Measurements from ENCODE around the gene ITGA6.

Gene ITGA6

DNA sequence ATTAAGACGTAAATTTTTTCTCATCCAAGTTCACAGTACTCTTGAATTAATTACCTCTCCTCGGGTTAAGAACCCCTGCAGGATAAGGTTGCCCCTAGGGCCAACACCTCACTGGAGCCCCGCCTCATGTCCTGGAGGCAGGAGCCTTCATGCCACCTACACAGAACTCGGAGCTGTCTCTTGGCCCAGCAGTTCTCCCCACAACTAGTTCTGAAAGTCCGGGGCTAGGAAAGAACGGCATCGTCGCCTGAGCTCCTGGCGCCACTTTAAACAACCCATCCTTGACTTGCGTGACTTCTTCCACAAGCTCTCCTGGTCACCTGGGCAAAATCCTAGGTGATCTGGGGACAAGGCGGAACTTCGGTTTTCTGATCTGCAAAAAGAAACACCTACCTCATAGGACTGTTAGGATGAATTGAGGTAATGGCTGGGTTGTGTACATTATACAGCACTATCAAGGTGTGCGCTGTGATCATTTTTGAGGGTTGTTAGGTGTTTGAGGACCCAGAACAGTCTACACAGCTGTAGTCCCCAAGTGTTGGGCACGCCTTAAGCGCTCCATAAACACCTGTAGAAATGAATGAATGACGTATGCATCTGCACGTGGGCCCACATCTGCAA, 641 bp upstream of the ITGA6 start:
- Histone ChIP-seq H3K36me3 (ENCODE audit: insufficient read depth) (no peaks in the 10 kb centered on the region), H3K27ac (peak overlapping the region; percentile 32; the same call in 1 of the 2 replicates), H3K9ac (peak overlapping the region; percentile 51; the same call in 1 of the 2 replicates), H3K27me3 (ENCODE audit: insufficient read depth, low read depth) (no peaks in the 10 kb centered on the region), H3K4me3 (IDR thresholded peaks at IDR 0.05; ENCODE audit: insufficient read depth, low read depth, low read length) (peak overlapping the region; percentile 35), H4K20me1 (ENCODE audit: insufficient read depth) (no peaks in the 10 kb centered on the region), H3K4me1 (ENCODE audit: low read depth, poor library complexity, severe bottlenecking) (peaks cover 8% of the 10 kb centered on the region), H3K79me2 (ENCODE audit: insufficient read depth, low read depth) (no peaks in the 10 kb centered on the region), H2AFZ (ENCODE audit: low read depth) (peak overlapping the region; percentile 99), H3K4me2 (peak overlapping the region; percentile 76)
- TF ChIP-seq, protein P1, sequence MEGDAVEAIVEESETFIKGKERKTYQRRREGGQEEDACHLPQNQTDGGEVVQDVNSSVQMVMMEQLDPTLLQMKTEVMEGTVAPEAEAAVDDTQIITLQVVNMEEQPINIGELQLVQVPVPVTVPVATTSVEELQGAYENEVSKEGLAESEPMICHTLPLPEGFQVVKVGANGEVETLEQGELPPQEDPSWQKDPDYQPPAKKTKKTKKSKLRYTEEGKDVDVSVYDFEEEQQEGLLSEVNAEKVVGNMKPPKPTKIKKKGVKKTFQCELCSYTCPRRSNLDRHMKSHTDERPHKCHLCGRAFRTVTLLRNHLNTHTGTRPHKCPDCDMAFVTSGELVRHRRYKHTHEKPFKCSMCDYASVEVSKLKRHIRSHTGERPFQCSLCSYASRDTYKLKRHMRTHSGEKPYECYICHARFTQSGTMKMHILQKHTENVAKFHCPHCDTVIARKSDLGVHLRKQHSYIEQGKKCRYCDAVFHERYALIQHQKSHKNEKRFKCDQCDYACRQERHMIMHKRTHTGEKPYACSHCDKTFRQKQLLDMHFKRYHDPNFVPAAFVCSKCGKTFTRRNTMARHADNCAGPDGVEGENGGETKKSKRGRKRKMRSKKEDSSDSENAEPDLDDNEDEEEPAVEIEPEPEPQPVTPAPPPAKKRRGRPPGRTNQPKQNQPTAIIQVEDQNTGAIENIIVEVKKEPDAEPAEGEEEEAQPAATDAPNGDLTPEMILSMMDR (conservative IDR thresholded peaks at IDR 0.05; ENCODE audit: low read depth, low read length): no peak

GRCh38 chr2:172427990-172428831, 825 bp downstream of the ITGA6 start:
- Histone ChIP-seq H3K4me3 (IDR thresholded peaks at IDR 0.05; ENCODE audit: insufficient read depth, low read depth, low read length) (peak overlapping the region; percentile 34), H2AFZ (ENCODE audit: low read depth) (peak overlapping the region; percentile 99), H3K27ac (no peak overlapping the region; the same call in 1 of the 2 replicates), H3K4me1 (ENCODE audit: low read depth, poor library complexity, severe bottlenecking) (peaks cover 8% of the 10 kb centered on the region), H4K20me1 (ENCODE audit: insufficient read depth) (no peaks in the 10 kb centered on the region), H3K36me3 (ENCODE audit: insufficient read depth) (no peaks in the 10 kb centered on the region), H3K79me2 (ENCODE audit: insufficient read depth, low read depth) (no peaks in the 10 kb centered on the region), H3K27me3 (ENCODE audit: insufficient read depth, low read depth) (no peaks in the 10 kb centered on the region), H3K4me2 (peak overlapping the region; percentile 76), H3K9ac (peak overlapping the region; percentile 51; the same call in 1 of the 2 replicates)
- TF ChIP-seq, protein P1 (conservative IDR thresholded peaks at IDR 0.05; ENCODE audit: low read depth, low read length): no peak

DNA sequence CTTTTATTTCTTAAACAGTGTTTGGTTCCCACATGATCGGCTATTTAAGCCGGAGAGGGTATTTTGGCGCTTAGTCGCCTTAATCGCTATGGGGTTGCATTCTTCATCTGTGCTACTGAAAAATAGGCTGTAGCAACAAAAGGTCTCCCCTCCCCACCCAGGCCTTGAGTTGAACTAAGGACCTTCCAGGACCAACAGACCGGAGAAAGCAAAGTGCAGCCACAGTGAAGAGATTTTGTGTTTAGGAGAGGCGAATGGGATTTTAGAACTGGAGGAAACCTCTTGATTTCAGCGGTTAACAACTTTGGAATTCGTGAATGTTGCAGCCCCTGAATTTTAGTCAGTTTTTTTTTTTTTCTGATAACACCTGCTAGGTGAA, 1.4 kb downstream of the ITGA6 start:
- Histone ChIP-seq H3K36me3 (ENCODE audit: insufficient read depth) (no peaks in the 10 kb centered on the region), H3K9ac (no peak overlapping the region), H3K27ac (no peak overlapping the region), H3K4me2 (no peak overlapping the region), H4K20me1 (ENCODE audit: insufficient read depth) (no peaks in the 10 kb centered on the region), H2AFZ (ENCODE audit: low read depth) (no peak overlapping the region), H3K79me2 (ENCODE audit: insufficient read depth, low read depth) (no peaks in the 10 kb centered on the region), H3K4me1 (ENCODE audit: low read depth, poor library complexity, severe bottlenecking) (peaks cover 8% of the 10 kb centered on the region), H3K27me3 (ENCODE audit: insufficient read depth, low read depth) (no peaks in the 10 kb centered on the region), H3K4me3 (IDR thresholded peaks at IDR 0.05; ENCODE audit: insufficient read depth, low read depth, low read length) (no peak overlapping the region)
- TF ChIP-seq, protein P1 (conservative IDR thresholded peaks at IDR 0.05; ENCODE audit: low read depth, low read length): no peak

GRCh38 chr2:172429301-172429968, 2.0 kb downstream of the ITGA6 start:
- no peaks in the 10 kb centered on the region for H3K79me2 ChIP-seq (ENCODE audit: insufficient read depth, low read depth)
- H3K36me3 ChIP-seq (ENCODE audit: insufficient read depth): no peaks in the 10 kb centered on the region
- TF ChIP-seq, protein P1 (conservative IDR thresholded peaks at IDR 0.05; ENCODE audit: low read depth, low read length): no peak
- no peak overlapping the region for H3K9ac ChIP-seq
- H2AFZ ChIP-seq (ENCODE audit: low read depth): no peak overlapping the region
- peaks cover 8% of the 10 kb centered on the region for H3K4me1 ChIP-seq (ENCODE audit: low read depth, poor library complexity, severe bottlenecking)
- H4K20me1 ChIP-seq (ENCODE audit: insufficient read depth): no peaks in the 10 kb centered on the region
- H3K4me2 ChIP-seq: no peak overlapping the region
- no peaks in the 10 kb centered on the region for H3K27me3 ChIP-seq (ENCODE audit: insufficient read depth, low read depth)
- no peak overlapping the region for H3K4me3 ChIP-seq (IDR thresholded peaks at IDR 0.05; ENCODE audit: insufficient read depth, low read depth, low read length)
- H3K27ac ChIP-seq: no peak overlapping the region
